Progenitor cell of endocrine pancreas (in vitro differentiated cells): ENCODE results near the gene EME1. TPM values are rescaled to one million over a fixed set of nuclear protein-coding genes. Genes with fewer than 3 reads are reported as not detected.

Experiments used
- DNase-seq: peaks from one replicate; pipeline ENCODE4 v3.0.0; 2021; ENCODE audit warnings: low spot score; ENCODE audit not compliant: unreplicated experiment
- H3K27ac Mint-ChIP-seq: 2 replicates; pipeline ENCODE4 v1.8.0; 2021; ENCODE audit warnings: mild to moderate bottlenecking, moderate library complexity, mixed read lengths
- H3K27me3 Mint-ChIP-seq: 2 replicates; pipeline ENCODE4 v1.8.0; 2021; ENCODE audit warnings: mixed read lengths
- H3K36me3 Mint-ChIP-seq: 2 replicates; pipeline ENCODE4 v1.8.0; 2022; ENCODE audit warnings: mixed read lengths; ENCODE audit not compliant: insufficient read depth
- H3K4me1 Mint-ChIP-seq: 2 replicates; pipeline ENCODE4 v1.8.0; 2021; ENCODE audit warnings: low read depth, mixed read lengths
- H3K4me3 Mint-ChIP-seq: 2 replicates; pipeline ENCODE4 v1.8.0; 2021; ENCODE audit warnings: low read depth, mild to moderate bottlenecking, moderate library complexity, mixed read lengths
- H3K9me3 Mint-ChIP-seq: 2 replicates; pipeline ENCODE4 v1.8.0; 2021; ENCODE audit warnings: low read depth, mixed read lengths
- CTCF ChIP-seq: fragments of 200-600 bp; sonication (generic); IDR thresholded peaks from one replicate; pipeline ENCODE4 v1.5.0; 2021; ENCODE audit warnings: antibody characterized with exemption, mild to moderate bottlenecking; ENCODE audit not compliant: unreplicated experiment
- total RNA-seq: library from RNA; stranded (reverse); gene quantifications from 2 replicates; pipeline ENCODE4 v1.2.1, GENCODE V29; 2021

The EME1 gene
- total RNA-seq, 1 donor from 2014 or later, result 10.1 TPM

- H3K9me3 Mint-ChIP-seq, result no peaks in the 10 kb centered on the region
- peak overlapping the region; percentile 90 for H3K4me3 Mint-ChIP-seq
- peak; percentile 50 for DNase-seq
- H3K27ac Mint-ChIP-seq, result peak overlapping the region; percentile 93
- H3K27me3 Mint-ChIP-seq, result peaks cover 14% of the 10 kb centered on the region
- no peaks in the 10 kb centered on the region for H3K36me3 Mint-ChIP-seq
- peaks cover 10% of the 10 kb centered on the region for H3K4me1 Mint-ChIP-seq
- no peak for TF ChIP-seq CTCF
These were observed 26.5 kb upstream of the EME1 start for GRCh38 chr17:50346313-50347116.

- Mint-ChIP-seq H3K36me3 (peaks cover 3% of the 10 kb centered on the region), H3K27ac (peak overlapping the region; percentile 62), H3K27me3 (peaks cover 14% of the 10 kb centered on the region), H3K4me3 (peak overlapping the region; percentile 90), H3K9me3 (no peaks in the 10 kb centered on the region), H3K4me1 (peaks cover 10% of the 10 kb centered on the region)
- no peak for TF ChIP-seq CTCF
- DNase-seq, result no peak
These were observed 25.7 kb upstream of the EME1 start for GRCh38 chr17:50347117-50347893.

- H3K36me3 Mint-ChIP-seq, result peaks cover 3% of the 10 kb centered on the region
- peaks cover 10% of the 10 kb centered on the region for H3K4me1 Mint-ChIP-seq
- H3K9me3 Mint-ChIP-seq, result no peaks in the 10 kb centered on the region
- H3K27me3 Mint-ChIP-seq, result peaks cover 14% of the 10 kb centered on the region
- H3K4me3 Mint-ChIP-seq, result peak overlapping the region; percentile 90
- no peak for TF ChIP-seq CTCF
- peak overlapping the region; percentile 87 for H3K27ac Mint-ChIP-seq
- no peak for DNase-seq
These were observed 25.1 kb upstream of the EME1 start for GRCh38 chr17:50347894-50348291.

GRCh38 chr17:50348522-50349242, 24.3 kb upstream of the EME1 start:
- no peak for TF ChIP-seq CTCF
- Mint-ChIP-seq H3K27me3 (peaks cover 10% of the 10 kb centered on the region), H3K27ac (no peak overlapping the region), H3K36me3 (peaks cover 7% of the 10 kb centered on the region), H3K9me3 (no peaks in the 10 kb centered on the region), H3K4me1 (peaks cover 10% of the 10 kb centered on the region), H3K4me3 (no peak overlapping the region)
- DNase-seq, result no peak

- no peak for TF ChIP-seq CTCF
- Mint-ChIP-seq H3K27ac (no peak overlapping the region), H3K4me3 (no peak overlapping the region), H3K36me3 (peaks cover 7% of the 10 kb centered on the region), H3K4me1 (peaks cover 10% of the 10 kb centered on the region), H3K9me3 (no peaks in the 10 kb centered on the region), H3K27me3 (peaks cover 10% of the 10 kb centered on the region)
- no peak for DNase-seq
These were observed 23.8 kb upstream of the EME1 start for GRCh38 chr17:50349243-50349600.
